Stimulated activated CD4-positive, alpha-beta T cell treated with anti-CD3 and anti-CD28 coated beads, Interleukin-2, amount 100 ng/mL, for 48 hours (primary cell): Measurements from ENCODE around the gene MDN1.

Experiments used
- DNase-seq, 2 donors: peaks; one replicate each; pipeline ENCODE4 v3.0.0-alpha.2; 2020

The MDN1 gene

DNA sequence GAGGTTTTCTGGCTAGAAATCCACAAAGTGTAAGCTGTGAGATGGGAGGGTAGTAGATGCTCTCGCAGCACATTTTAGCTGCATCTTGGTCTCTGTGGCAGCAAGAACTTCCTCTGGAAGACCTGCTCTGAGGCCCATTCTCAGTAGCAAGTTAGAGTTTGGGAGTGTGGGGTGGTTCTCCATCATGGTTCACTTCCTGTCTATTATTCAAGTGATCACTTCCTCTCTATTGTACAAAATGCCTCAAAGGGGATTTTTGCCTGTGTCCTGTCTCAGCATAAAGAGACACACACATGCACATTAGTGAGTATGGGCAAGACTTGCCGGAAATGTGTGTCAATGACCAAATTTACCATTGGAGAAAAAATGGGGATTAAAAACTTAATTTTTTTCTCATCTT, 223.5 kb downstream of the MDN1 start:
- DNase-seq, result no peak
